H1 (cell line): ENCODE data around the gene ZNF667. TPM values are rescaled to one million over a fixed set of nuclear protein-coding genes. Genes with fewer than 3 reads are reported as not detected.
A peak's percentile ranks its signal among the peaks of the same experiment; 100 is the strongest.

Source experiments
- BACH1 ChIP-seq: IDR thresholded peaks from 2 replicates; pipeline ENCODE4 v1.6.1; 2012; ENCODE audit warnings: low read length, improper control_type of control experiment
- CHD1 ChIP-seq: IDR thresholded peaks from 2 replicates; pipeline ENCODE4 v1.6.1; 2012; ENCODE audit warnings: low read depth, low read length, improper control_type of control experiment
- CREB1 ChIP-seq: IDR thresholded peaks from 2 replicates; pipeline ENCODE4 v1.6.1; 2012; ENCODE audit warnings: inconsistent platforms
- CTCF ChIP-seq, 3 experiments: IDR thresholded peaks; 1 replicate in 2 of 3; 2 replicates in 1 of 3; pipeline versions ENCODE4 v1.5.1 to v1.6.1; 2011; ENCODE audit warnings: low read length in 3 of 3, mild to moderate bottlenecking in 3 of 3, inconsistent platforms in 2 of 3, low read depth in 1 of 3, moderate library complexity in 1 of 3; ENCODE audit not compliant: insufficient read depth in 1 of 3; ENCODE audit errors: control extremely low read depth in 1 of 3
- EZH2 ChIP-seq: fragments of 200-600 bp; sonication (generic); IDR thresholded peaks from 2 replicates; pipeline ENCODE4 v1.7.1; 2012; ENCODE audit warnings: low read depth, mild to moderate bottlenecking, moderate library complexity, low read length, inconsistent platforms; ENCODE audit not compliant: severe bottlenecking
- FOSL1 ChIP-seq: IDR thresholded peaks from 2 replicates; pipeline ENCODE4 v1.6.1; 2011; ENCODE audit warnings: mild to moderate bottlenecking, low read depth, low read length, moderate library complexity; ENCODE audit not compliant: insufficient read depth
- HDAC2 ChIP-seq, 2 experiments: fragments of 300-600 bp in 1 of 2; sonication (generic) in 1 of 2; IDR thresholded peaks; 2 replicates each; pipeline ENCODE4 v1.6.1; 2011 to 2012; ENCODE audit warnings: low read depth in 2 of 2, low read length in 2 of 2, mild to moderate bottlenecking in 2 of 2, moderate library complexity in 2 of 2, borderline replicate concordance in 1 of 2, inconsistent platforms in 1 of 2
- MAX ChIP-seq: IDR thresholded peaks from 2 replicates; pipeline ENCODE4 v1.6.1; 2012; ENCODE audit warnings: inconsistent platforms
- PHF8 ChIP-seq: fragments of 200-600 bp; sonication (generic); conservative IDR thresholded peaks from 2 replicates; pipeline ENCODE4 v1.7.1; 2012; ENCODE audit warnings: low read depth, mild to moderate bottlenecking, inconsistent platforms, low read length, moderate library complexity
- POLR2AphosphoS5 ChIP-seq: IDR thresholded peaks from 2 replicates; pipeline ENCODE4 v1.6.1; 2011; ENCODE audit warnings: low read depth, low read length
- SAP30 ChIP-seq: fragments of 300-600 bp; sonication (generic); IDR thresholded peaks from 2 replicates; pipeline ENCODE4 v1.7.1; 2012; ENCODE audit warnings: low read length, moderate library complexity, mild to moderate bottlenecking, inconsistent platforms; ENCODE audit not compliant: insufficient read depth, insufficient replicate concordance
- SIN3A ChIP-seq, 2 experiments: IDR thresholded peaks in 1 of 2; conservative IDR thresholded peaks in 1 of 2; 2 replicates each; pipeline ENCODE4 v1.6.1; 2011 to 2012; ENCODE audit warnings: low read length in 2 of 2, improper control_type of control experiment in 1 of 2, low read depth in 1 of 2, mild to moderate bottlenecking in 1 of 2
- SP4 ChIP-seq: IDR thresholded peaks from 2 replicates; pipeline ENCODE4 v1.6.1; 2012; ENCODE audit warnings: low read length, inconsistent platforms
- YY1 ChIP-seq: IDR thresholded peaks from 2 replicates; pipeline ENCODE4 v1.6.1; 2011; ENCODE audit warnings: low read depth, mild to moderate bottlenecking, low read length
- polyA plus RNA-seq, 7 experiments: library from polyadenylated mRNA; depleted of rRNA in 3 of 7; stranded (reverse) in 5 of 7; unstranded in 2 of 7; fragments of >200 nt in 5 of 7; fragments of 200-250 nt in 2 of 7; gene quantifications; 1 replicate in 5 of 7; 2 replicates in 1 of 7; 4 replicates in 1 of 7; pipeline versions ENCODE4 v1.2.1 to v1.2.3, GENCODE V29; 2011 to 2013; ENCODE audit warnings: missing spikeins in 2 of 7, mixed read lengths in 2 of 7
- total RNA-seq: library from RNA; stranded (reverse); fragmentation: NEBNext Ultra II Directional; extraction: Animal tissue kit (Norgen Biotek cat#: 25700); gene quantifications from 2 replicates; pipeline ENCODE4 v1.2.1, GENCODE V29; 2021

ZNF667 gene
- total and polyA plus RNA-seq, 2 of the 8 experiments (the other 6 are each of a cell fraction or from before 2014, with no cell fraction given), result 4.4 to 10.7 TPM

- TF ChIP-seq EZH2 (no peak), POLR2AphosphoS5 (no peak), CREB1 (no peak), CTCF (IDR thresholded peaks at IDR 0.05; ENCODE audit: control extremely low read depth in 1 of 3, insufficient read depth in 1 of 3, low read depth in 1 of 3, low read length in 3 of 3) (no peak), SIN3A (conservative IDR thresholded peaks at IDR 0.05 in 1 of 2, IDR thresholded peaks at IDR 0.05 in 1 of 2; ENCODE audit: low read depth in 1 of 2, low read length in 2 of 2) (no peak), CHD1 (no peak), BACH1 (peak; percentile 65), SAP30 (peak; percentile 32), YY1 (no peak), SP4 (no peak), HDAC2 (IDR thresholded peaks at IDR 0.05; ENCODE audit: borderline replicate concordance in 1 of 2, low read depth in 2 of 2, low read length in 2 of 2) (peak in 1 of 2 experiments; percentile 59; a peak in 1 of 4 replicates), FOSL1 (no peak), PHF8 (no peak), MAX (peak; percentile 28; the same call in 1 of the 2 replicates)
These were observed at the start of gene ZNF667 (continued) for GRCh38 chr19:56476651-56477428.
